NCI-H2081 (cell line): ENCODE measurements around the gene CPS1.

Experiments
- DNase-seq, 2 experiments: peaks; one replicate each; lab custom pipeline; 2025; lab: John Stamatoyannopoulos, UW

CPS1 gene

GRCh38 chr2:210556329-210556980 is at the start of gene CPS1:
Gene CPS1, plus strand, starts transcription at chr2:210556599. Its CDS starts 135 bp downstream, at chr2:210556734.
- no peak for DNase-seq

GRCh38 chr2:210515911-210516310 is 40.5 kb upstream of the CPS1 start:
- DNase-seq = no peak

GRCh38 chr2:210517264-210517663 is 39.1 kb upstream of the CPS1 start:
- no peak for DNase-seq

GRCh38 chr2:210519594-210519993 is 36.8 kb upstream of the CPS1 start:
- no peak for DNase-seq

GRCh38 chr2:210522399-210522798 is 34.0 kb upstream of the CPS1 start:
- DNase-seq = no peak

DNA sequence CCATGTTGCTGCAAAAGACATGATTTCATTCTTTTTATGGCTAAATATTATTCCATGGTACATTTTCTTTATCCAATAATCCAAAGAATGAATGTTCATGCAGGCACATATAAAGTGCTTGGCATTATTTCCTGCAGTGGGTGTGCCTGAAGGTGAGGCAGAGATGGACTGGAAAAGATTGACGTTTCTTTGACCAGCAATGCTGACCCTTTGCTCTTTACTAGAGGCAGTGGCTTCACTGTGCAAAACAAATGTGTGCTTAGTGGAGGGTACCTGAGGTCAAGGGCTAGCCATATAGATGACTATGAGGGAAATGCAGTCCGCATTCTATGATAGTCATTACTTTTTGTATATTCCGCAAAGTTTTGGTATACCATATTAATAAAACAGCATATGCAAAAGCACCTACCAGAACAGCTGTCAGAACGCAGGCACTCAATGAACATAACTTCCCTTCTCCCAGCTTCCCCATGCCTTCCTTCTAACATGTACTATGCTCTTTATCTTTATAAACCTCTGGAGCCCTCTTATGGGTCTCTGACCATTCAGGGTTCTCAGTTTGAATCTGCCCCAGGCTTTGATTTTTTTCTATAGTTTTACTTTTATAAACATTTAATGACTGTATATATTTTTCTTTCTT is 32.6 kb upstream of the CPS1 start:
- no peak for DNase-seq

GRCh38 chr2:210524533-210524932 is 31.9 kb upstream of the CPS1 start:
- DNase-seq = no peak

GRCh38 chr2:210527286-210527685 is 29.1 kb upstream of the CPS1 start:
- no peak for DNase-seq

DNA sequence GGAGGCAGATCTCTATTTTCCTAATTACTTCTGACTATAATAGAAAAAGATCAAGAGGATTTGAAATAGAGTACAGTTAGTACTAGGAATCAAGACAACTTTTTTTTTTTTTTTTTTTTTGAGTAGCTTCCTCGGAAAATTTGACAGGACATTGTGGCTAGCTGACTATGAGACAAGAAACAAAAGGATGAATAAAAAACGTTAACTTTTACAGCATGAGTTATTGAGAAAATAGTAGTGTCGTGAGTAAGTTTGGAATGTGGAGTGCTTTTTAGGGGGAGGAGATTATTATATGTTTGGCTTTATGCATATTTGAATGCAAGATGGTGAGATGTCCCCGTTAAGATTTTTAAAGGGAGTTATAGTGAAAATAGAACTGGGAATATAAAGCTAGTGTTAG is 27.7 kb upstream of the CPS1 start:
- no peak for DNase-seq

DNA sequence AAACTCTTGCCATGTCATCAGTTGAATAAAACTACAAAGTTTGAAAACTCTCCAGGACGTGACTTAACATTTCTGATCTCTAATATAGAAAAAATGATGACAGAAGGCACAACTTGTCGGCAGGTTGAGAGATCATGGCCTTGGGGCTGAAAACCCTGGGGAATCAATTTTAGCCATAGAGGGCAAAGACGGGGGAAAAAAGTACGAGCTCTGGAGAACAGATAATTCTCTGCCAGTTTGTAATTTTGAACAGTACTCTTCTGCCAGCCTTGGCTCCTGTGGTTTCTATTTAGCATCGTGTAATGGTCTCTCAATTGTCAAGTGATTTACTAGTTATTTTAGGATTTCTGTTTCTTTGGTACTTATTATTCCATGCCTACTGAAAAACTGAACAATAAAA is 25.3 kb upstream of the CPS1 start:
- no peak for DNase-seq

GRCh38 chr2:210531482-210531881 is 24.9 kb upstream of the CPS1 start:
- no peak for DNase-seq

DNA sequence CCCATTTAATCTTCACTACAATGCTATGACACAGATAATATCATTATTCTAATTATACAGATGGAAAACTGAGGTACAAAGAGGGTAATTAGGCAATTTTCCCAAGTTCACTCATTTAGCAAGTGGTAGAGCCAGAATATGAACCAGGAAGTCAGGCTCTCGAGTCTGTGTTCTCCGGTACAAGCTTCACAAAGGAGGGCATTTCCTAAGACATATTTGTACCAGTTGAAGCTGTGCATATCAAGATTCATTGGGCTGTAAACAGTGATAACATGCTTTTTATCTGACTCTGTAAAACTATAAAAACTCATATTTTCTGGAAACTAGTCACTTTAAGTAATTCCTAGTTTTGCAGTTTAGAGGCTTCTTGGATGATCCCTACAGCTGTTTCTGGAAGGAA is 23.0 kb upstream of the CPS1 start:
- DNase-seq = no peak

DNA sequence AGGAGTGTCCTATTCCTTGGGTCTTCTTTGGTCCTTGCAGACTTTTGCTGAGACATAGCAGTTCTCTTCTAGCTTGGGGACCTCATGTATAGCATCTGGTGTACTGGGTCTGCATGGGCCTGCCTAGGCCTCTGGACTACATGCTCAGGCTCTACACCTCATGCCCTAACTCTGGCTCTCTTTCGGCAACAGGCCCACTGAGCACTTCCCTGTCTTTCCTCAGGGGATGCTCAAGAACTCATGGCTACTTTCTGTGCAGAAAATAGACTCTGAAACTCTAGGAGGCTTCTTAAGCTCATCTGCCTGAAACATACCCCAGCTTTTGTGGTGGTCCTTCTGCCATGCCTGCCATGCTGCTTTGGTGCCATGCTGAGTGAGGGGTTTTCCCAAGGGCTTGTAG is 21.5 kb upstream of the CPS1 start:
- no peak for DNase-seq

DNA sequence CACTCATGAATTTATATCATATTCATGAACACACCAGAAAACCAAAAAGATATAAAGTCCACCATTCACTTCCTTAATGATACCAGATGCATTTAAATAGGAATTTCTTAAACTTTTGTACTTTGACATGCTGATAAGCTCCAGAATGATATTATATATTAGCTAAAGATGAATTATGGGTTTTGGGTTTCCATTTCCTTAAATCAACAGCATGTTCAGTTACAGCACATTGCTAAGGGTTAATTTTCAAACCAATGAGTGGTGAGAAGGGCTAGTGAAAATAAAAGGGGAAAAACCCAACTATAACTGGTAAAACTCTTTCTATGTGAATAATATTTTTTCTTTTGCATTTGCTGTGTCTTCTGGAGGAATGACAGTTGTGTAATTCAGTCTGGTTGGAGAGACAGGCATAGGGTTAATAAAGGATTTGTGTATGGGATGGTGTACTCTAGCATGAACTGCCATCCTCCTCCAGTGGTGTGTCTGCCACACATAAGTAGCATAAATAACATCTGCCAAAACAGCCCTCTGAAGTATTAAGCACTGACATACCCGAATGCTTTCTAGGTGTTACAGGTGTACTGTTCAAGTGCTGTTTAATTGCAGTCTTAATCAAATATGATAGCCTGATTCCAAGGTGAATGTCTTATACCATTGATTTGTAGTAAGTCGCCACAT is 19.3 kb upstream of the CPS1 start:
- no peak for DNase-seq

DNA sequence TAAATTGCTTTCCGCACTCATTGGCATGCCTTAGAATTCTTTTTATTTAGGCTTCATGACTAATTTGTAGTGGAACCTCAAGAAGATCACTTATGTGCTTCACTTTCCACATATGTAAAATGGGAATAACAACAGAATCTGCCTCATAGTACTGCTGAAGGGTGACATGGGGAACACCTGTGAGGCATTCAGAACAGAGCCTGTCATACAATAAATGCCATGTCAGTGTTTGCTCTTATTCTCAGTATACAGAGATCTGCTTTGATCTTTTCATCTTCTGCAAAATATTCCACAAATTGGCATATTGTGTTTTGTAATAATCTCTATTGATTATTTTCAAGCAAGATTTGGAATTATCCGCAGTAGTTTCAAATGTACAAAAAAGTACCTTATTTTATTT is 17.4 kb upstream of the CPS1 start:
- DNase-seq = no peak

- no peak for DNase-seq
These were observed 16.6 kb upstream of the CPS1 start for GRCh38 chr2:210539578-210540416.

GRCh38 chr2:210540471-210540870 is 15.9 kb upstream of the CPS1 start:
- no peak for DNase-seq

- no peak for DNase-seq
These were observed 15.5 kb upstream of the CPS1 start for GRCh38 chr2:210540900-210541289.

- no peak for DNase-seq
These were observed 15.0 kb upstream of the CPS1 start for GRCh38 chr2:210541290-210541902.

GRCh38 chr2:210544007-210544590 is 12.3 kb upstream of the CPS1 start:
- DNase-seq = no peak

GRCh38 chr2:210544831-210545230 is 11.6 kb upstream of the CPS1 start:
- no peak for DNase-seq
